ENCODE measurements around the gene RGS6. TPM values are rescaled to one million over a fixed set of nuclear protein-coding genes. Genes with fewer than 3 reads are reported as not detected.

The RGS6 gene
- total and polyA plus RNA-seq, 7 donors, result 0.19 to 1.6 (median 0.42) TPM

DNA sequence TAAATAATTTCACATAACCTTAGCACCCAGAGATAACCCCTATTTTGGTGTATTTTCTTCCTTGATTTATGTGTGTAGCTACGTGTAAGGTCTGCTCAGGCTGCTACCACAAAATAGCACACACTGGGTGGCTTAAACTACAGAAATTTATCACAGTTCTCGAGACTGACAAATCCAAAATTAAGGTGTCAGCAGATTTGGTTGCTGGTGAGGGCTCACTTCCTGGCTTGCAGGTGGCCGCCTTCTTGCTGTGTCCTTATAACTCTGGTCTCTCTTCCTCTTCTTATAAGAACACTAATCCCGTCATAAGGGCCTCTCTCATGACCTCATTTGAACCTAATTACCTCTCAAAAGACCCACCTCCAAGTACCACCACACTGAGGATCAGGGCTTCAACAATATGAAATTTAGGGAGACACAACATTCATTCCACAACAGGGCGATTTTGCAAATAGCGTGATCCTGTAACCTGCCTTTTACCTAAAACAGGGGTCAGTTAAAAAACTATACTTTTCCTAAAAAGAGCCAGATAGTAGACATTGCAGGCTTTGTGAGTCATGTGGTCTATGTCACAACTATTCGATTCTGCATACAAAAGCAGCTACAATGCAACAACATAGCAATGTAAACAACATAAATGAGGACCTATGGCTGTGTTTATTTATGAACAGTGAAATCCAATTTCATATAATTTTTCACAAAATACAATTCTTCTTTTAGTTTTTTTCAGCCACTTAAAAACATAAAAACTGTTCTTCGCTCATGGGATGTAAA lies 589.9 kb downstream of the RGS6 start:
- H3K4me3 ChIP-seq, result no peak overlapping the region
- H3K9me3 ChIP-seq, result peaks cover 8% of the 10 kb centered on the region
- intact Hi-C loops (cut with DNase I), result no loop called here
- TF ChIP-seq, protein P1, sequence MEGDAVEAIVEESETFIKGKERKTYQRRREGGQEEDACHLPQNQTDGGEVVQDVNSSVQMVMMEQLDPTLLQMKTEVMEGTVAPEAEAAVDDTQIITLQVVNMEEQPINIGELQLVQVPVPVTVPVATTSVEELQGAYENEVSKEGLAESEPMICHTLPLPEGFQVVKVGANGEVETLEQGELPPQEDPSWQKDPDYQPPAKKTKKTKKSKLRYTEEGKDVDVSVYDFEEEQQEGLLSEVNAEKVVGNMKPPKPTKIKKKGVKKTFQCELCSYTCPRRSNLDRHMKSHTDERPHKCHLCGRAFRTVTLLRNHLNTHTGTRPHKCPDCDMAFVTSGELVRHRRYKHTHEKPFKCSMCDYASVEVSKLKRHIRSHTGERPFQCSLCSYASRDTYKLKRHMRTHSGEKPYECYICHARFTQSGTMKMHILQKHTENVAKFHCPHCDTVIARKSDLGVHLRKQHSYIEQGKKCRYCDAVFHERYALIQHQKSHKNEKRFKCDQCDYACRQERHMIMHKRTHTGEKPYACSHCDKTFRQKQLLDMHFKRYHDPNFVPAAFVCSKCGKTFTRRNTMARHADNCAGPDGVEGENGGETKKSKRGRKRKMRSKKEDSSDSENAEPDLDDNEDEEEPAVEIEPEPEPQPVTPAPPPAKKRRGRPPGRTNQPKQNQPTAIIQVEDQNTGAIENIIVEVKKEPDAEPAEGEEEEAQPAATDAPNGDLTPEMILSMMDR (IDR thresholded peaks at IDR 0.05), result no peak
- H3K27me3 ChIP-seq (ENCODE audit: insufficient read depth in 3 of 3, low read length in 2 of 3), result no peaks in the 10 kb centered on the region
- DNase-seq (no peak), ATAC-seq (no peak)
- WGBS, 3 donors, result 92 to 94% (median 93%) methylated on average over 8 of the region's 8 CpGs
- H3K4me1 ChIP-seq, result peaks cover under 1% of the 10 kb centered on the region
- no peak overlapping the region for H3K27ac ChIP-seq
- no peaks in the 10 kb centered on the region for H3K36me3 ChIP-seq (ENCODE audit: insufficient read depth in 1 of 2, low read depth in 1 of 2)

DNA sequence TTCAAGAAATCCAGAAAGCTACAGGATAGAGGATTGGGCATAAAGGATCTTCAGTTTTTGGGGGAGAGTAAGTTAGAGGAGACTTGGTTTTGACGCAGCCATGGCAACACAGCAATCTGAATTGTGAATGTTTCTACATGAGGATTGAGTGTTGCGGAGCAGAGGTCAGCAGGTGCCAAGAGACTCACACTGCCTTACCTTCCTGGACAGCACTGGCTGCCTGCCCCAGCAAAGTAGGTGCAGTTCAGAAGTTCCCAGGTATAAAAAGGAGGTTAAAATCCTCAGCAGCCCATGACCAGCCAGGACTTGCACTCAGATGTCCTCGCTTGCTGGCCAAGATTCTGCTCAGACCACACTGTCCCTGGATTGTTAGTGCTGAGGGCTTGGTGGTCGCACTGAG lies 590.6 kb downstream of the RGS6 start:
- no peaks in the 10 kb centered on the region for H3K27me3 ChIP-seq (ENCODE audit: insufficient read depth in 3 of 3, low read length in 2 of 3)
- TF ChIP-seq, protein P1 (IDR thresholded peaks at IDR 0.05), result no peak
- H3K4me3 ChIP-seq, result no peak overlapping the region
- no peak for ATAC-seq
- 95 to 100% (median 98%) methylated on average over 4 of the region's 4 CpGs for WGBS, 3 donors
- no peaks in the 10 kb centered on the region for H3K36me3 ChIP-seq (ENCODE audit: insufficient read depth in 1 of 2, low read depth in 1 of 2)
- no peak for DNase-seq
- H3K9me3 ChIP-seq, result peaks cover 8% of the 10 kb centered on the region
- no peak overlapping the region for H3K27ac ChIP-seq
- no peaks in the 10 kb centered on the region for H3K4me1 ChIP-seq
- intact Hi-C loops (cut with DNase I), result no loop called here

DNA sequence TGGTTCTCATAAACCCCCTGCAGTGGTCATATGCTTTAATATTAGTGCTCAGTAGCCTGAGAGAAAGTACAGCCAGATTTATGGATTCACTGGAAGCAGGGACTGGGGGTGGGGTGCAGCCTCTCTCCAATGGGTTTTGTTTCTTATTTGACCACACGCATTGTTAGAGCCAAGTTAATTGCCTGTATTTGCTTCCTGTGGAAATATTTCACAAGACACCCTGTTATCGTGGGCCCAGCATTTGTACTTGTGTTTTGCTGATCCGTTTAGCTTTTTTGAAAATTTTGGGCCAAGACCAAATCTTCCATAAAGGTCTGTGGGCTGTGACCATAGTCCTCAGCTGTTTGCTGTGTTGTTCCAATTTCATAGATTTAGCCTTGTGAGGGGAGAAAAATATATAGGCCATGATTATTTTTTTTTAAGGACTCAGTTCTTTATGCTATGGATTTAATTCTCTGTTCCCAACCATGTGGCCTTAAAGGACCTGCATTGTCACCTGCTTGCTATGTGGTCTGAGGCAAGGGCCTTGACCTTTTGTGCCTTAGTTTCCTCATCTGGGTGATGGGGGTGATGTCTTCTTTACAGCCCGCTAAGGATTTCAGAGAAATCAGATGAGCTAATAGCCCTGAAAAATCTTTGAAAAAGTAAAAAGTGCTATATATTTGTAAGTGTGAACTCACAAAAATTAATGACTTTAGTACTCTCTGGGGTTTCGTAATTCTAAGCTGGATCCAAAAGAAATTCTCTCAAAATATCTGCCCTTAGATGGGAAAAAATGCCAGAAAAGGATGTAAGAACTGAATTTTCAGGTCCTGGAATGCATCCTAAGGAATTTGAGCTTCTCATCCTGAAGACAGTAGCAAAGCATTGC lies 591.4 kb downstream of the RGS6 start:
- H3K9me3 ChIP-seq, result peaks cover 8% of the 10 kb centered on the region
- intact Hi-C loops (cut with DNase I), result no loop called here
- WGBS, 3 donors, result 58 to 61% (median 59%) methylated on average over 5 of the region's 5 CpGs
- H3K27ac ChIP-seq, result no peak overlapping the region
- no peaks in the 10 kb centered on the region for H3K27me3 ChIP-seq (ENCODE audit: insufficient read depth in 3 of 3, low read length in 2 of 3)
- ATAC-seq, result peak in 1 of 4 donors; percentile 11
- H3K4me3 ChIP-seq, result no peak overlapping the region
- H3K36me3 ChIP-seq (ENCODE audit: insufficient read depth in 1 of 2, low read depth in 1 of 2), result no peaks in the 10 kb centered on the region
- DNase-seq, result no peak
- TF ChIP-seq, protein P1 (IDR thresholded peaks at IDR 0.05), result no peak
- no peaks in the 10 kb centered on the region for H3K4me1 ChIP-seq

DNA sequence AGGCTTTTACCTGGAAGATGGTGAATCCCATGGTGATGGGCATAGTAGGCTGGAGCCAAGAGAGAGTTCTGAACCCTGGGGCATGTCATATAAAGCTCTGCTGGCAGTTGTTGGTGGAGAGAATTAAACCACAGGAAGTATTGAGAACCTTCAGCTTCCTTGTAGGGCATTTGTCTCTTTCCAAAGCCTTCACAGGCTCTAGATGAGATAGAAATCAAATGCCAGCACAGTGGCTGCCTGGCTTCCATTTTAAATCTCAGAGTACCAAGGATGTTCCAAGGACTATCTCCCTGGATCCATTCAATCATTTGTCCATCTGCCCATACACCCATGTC lies 592.0 kb downstream of the RGS6 start:
- H3K4me3 ChIP-seq, result no peak overlapping the region
- peaks cover 8% of the 10 kb centered on the region for H3K9me3 ChIP-seq
- H3K4me1 ChIP-seq, result no peaks in the 10 kb centered on the region
- intact Hi-C loops (cut with DNase I), result no loop called here
- H3K27ac ChIP-seq, result no peak overlapping the region
- no peaks in the 10 kb centered on the region for H3K27me3 ChIP-seq (ENCODE audit: insufficient read depth in 3 of 3, low read length in 2 of 3)
- no peak for DNase-seq
- no peaks in the 10 kb centered on the region for H3K36me3 ChIP-seq (ENCODE audit: insufficient read depth in 1 of 2, low read depth in 1 of 2)
- ATAC-seq, result no peak
- TF ChIP-seq, protein P1 (IDR thresholded peaks at IDR 0.05), result no peak
